ENCODE data around the gene AP1B1. TPM values are rescaled to one million over a fixed set of nuclear protein-coding genes. Genes with fewer than 3 reads are reported as not detected.

Gene AP1B1
- 49.4 and 68.6 TPM in 2 replicates for total RNA-seq (ENCODE audit: low replicate concordance)

DNA sequence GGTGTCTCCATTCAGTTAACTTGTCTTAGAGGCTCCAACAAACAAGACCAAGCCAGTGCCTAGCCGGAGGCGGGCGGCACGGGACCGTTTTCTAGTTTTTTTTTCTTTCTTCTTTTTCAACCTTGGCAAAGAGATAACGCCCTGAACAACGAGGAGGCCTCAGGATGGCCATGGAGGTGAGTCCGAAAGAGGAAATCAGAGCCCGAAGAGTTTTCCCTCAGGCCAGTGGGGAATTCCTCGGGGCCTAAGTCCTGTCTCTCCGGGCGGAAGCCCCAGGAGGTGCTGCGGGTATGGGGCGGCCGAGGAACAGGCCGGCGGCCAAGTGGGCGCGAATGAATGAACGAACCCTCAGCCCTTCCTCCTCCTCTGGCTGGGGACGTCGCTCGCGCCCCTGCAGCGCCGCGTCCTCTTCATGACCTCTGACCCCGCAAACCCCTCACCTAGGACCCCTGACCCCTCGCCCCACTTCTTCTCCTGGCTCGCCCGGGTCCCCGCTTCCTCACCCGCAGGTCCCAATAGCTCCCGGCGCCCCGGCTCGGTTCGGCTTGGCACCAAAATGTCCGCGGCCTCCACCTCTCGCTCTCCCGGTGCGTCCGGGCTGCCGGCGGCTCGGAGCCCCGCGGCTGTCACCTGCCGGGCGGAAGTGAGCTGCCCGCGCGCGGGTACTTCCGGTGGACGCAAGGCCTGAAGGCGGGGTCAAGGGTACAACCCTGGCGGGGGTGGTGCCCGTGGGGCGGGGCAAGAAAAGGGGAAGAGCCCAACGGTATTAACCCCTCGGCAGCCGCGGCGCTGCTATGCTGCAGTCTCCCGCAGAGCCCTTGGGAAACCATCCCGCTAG lies at the start of gene AP1B1:
TSS of gene AP1B1 (minus strand) at position 650 of the 838 bp plus-strand sequence. CDS start 21,327 bp downstream, outside the sequence.

DNA sequence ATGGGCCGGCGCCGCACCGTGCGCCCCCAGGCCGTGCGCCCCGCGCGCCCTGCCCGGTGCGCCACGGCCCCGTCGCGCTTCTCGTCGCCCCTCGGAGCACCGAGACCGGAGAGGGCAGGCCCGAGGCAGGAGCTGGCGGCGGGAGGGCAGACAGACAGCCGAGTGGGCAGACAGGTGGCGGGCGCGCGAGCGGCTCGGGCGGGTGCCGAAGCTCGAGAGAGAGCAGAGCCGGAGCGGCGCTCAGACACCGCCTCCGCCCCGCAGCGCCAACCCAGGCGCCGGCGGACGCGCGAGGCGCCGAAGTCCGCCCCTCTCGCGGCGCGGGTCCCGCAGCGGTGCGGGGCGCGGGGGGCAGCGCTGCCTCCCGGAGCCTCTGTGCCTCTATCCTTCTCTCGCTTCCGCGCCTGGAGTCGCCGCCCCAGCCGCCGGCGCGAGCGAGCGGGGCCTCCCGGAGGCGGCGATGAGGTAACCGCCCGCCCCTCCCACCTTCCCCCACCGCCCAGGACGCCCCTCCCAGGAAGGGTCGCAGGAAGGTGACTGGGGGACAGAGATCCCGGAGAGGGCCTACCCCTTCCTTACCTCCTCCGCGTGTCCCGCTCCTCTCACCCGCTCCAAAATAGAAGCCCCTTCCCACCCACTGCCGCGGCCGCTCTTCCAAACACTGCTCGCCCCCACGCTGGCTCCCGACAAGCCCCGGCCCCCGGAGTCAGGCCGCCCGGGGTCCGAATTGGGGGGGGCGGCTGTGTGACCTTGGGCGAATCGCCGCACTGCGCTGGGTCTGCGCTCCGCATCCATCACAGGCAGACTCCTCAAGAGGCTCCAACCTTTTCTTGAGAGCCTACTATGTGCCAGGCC lies 72.9 kb downstream of the AP1B1 start, which contains the start of gene RASL10A:
TSS of gene RASL10A (minus strand) at position 412 of the 855 bp plus-strand sequence. CDS start 451 bp downstream, outside the sequence.

DNA sequence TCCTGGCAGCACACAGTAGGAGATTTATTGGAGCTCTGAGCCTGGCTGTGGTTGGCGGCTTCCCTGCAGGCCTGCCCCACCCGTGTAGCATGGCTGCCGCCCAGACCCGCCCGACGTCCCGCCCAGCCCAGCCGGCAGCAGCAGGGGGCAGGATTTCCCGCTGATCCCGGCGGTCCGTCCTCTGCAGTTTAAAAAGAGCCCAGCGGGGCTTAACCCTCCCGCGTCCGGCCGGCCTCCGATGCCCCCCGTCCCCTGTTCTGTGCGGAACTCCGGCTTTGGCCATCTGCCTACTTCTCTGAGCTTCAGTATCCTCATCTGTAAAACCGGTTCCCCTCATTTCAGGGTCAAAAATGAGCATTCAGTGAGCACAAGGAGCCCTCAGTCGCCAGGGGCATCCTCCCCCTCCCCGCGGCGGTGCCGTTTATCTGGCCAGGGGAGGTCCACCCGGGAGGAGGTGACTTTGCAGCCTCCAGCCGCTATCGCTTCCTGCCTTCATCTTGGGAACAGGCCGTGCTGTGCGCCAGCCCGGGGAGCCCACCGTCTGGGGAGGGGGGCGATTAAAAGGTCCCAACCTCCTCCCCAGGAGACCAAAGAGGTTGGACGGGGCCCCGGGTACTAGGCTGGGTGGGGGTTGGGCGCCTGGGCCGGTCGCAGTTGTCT lies 82.1 kb downstream of the AP1B1 start, which contains the start of gene GAS2L1:
TSS of gene GAS2L1 (plus strand) at position 476 of the 660 bp plus-strand sequence. CDS start 1,456 bp downstream, outside the sequence.

Other genes starting within 250 kb of the AP1B1 start
- 0.08 and 0.23 TPM in 2 replicates for gene EMID1, start 182.7 kb downstream of the AP1B1 start, total RNA-seq (ENCODE audit: low replicate concordance)
- gene RHBDD3, start 120.6 kb downstream of the AP1B1 start, total RNA-seq (ENCODE audit: low replicate concordance) = 6.8 and 16.2 TPM in 2 replicates
- gene EWSR1, start 120.3 kb downstream of the AP1B1 start, total RNA-seq (ENCODE audit: low replicate concordance) = 110 and 151 TPM in 2 replicates
- 5.9 TPM in 2 replicates for gene GAS2L1, start 81.9 kb downstream of the AP1B1 start, total RNA-seq (ENCODE audit: low replicate concordance)
- under 0.01 TPM in 1 of 2 replicates, not detected in the other for gene RASL10A, start 72.9 kb downstream of the AP1B1 start, total RNA-seq (ENCODE audit: low replicate concordance)
- not detected in 2 replicates for gene RFPL1, start 50.0 kb upstream of the AP1B1 start, total RNA-seq (ENCODE audit: low replicate concordance)
- gene NEFH, start 91.6 kb upstream of the AP1B1 start, total RNA-seq (ENCODE audit: low replicate concordance) = 0.08 and 0.23 TPM in 2 replicates
- 43.5 and 44.3 TPM in 2 replicates for gene THOC5, start 165.2 kb upstream of the AP1B1 start, total RNA-seq (ENCODE audit: low replicate concordance)
- 27.6 and 59.8 TPM in 2 replicates for gene NIPSNAP1, start 192.5 kb upstream of the AP1B1 start, total RNA-seq (ENCODE audit: low replicate concordance)
- 57.7 and 116 TPM in 2 replicates for gene NF2, start 215.1 kb upstream of the AP1B1 start, total RNA-seq (ENCODE audit: low replicate concordance)

Data from smooth muscle cell of the coronary artery (primary cell).